ENCODE data around the gene ASB13.
A peak's percentile ranks its signal among the peaks of the same experiment; 100 is the strongest.

ASB13 gene

GRCh38 chr10:5614155-5614721 is 52.2 kb downstream of the ASB13 start:
- DNase-seq (ENCODE audit: low read depth in 1 of 2, low spot score in 1 of 2), result no peak
- in situ Hi-C loops (cut with HindIII; ENCODE audit: low pct_unique_long_range_greater_than_20kb, low sequenced_read_pairs), result no loop called here
- no peak for TF ChIP-seq JUND (IDR thresholded peaks at IDR 0.05; ENCODE audit: low read depth)

GRCh38 chr10:5613481-5614154 is 52.8 kb downstream of the ASB13 start:
- in situ Hi-C loops (cut with HindIII; ENCODE audit: low pct_unique_long_range_greater_than_20kb, low sequenced_read_pairs), result no loop called here
- no peak for DNase-seq (ENCODE audit: low read depth in 1 of 2, low spot score in 1 of 2)
- no peak for TF ChIP-seq JUND (IDR thresholded peaks at IDR 0.05; ENCODE audit: low read depth)

- DNase-seq (ENCODE audit: low read depth in 1 of 2, low spot score in 1 of 2), result no peak
- no peak for TF ChIP-seq JUND (IDR thresholded peaks at IDR 0.05; ENCODE audit: low read depth)
- in situ Hi-C loops (cut with HindIII; ENCODE audit: low pct_unique_long_range_greater_than_20kb, low sequenced_read_pairs), result no loop called here
Measured at GRCh38 chr10:5611899-5612680, 54.3 kb downstream of the ASB13 start.

- in situ Hi-C loops (cut with HindIII; ENCODE audit: low pct_unique_long_range_greater_than_20kb, low sequenced_read_pairs), result no loop called here
Measured at GRCh38 chr10:5609952-5610616, 56.3 kb downstream of the ASB13 start.

GRCh38 chr10:5608608-5609220 is 57.7 kb downstream of the ASB13 start:
- DNase-seq (ENCODE audit: low read depth in 1 of 2, low spot score in 1 of 2), result no peak
- in situ Hi-C loops (cut with HindIII; ENCODE audit: low pct_unique_long_range_greater_than_20kb, low sequenced_read_pairs), result no loop called here
- TF ChIP-seq JUND (IDR thresholded peaks at IDR 0.05; ENCODE audit: low read depth), result no peak

More at GRCh38 chr10:5609952-5610616, 56.3 kb downstream of the ASB13 start:
- TF ChIP-seq JUND (IDR thresholded peaks at IDR 0.05; ENCODE audit: low read depth), result no peak
- no peak for DNase-seq (ENCODE audit: low read depth in 1 of 2, low spot score in 1 of 2)

- TF ChIP-seq JUND (IDR thresholded peaks at IDR 0.05; ENCODE audit: low read depth), result no peak
- no peak for DNase-seq (ENCODE audit: low read depth in 1 of 2, low spot score in 1 of 2)
- in situ Hi-C loops (cut with HindIII; ENCODE audit: low pct_unique_long_range_greater_than_20kb, low sequenced_read_pairs), result no loop called here
Measured at GRCh38 chr10:5607594-5607993, 58.8 kb downstream of the ASB13 start.

GRCh38 chr10:5606864-5607263 is 59.5 kb downstream of the ASB13 start:
- DNase-seq (ENCODE audit: low read depth in 1 of 2, low spot score in 1 of 2), result peak in 1 of 2 experiments; percentile 37
- in situ Hi-C loops (cut with HindIII; ENCODE audit: low pct_unique_long_range_greater_than_20kb, low sequenced_read_pairs), result no loop called here
- TF ChIP-seq JUND (IDR thresholded peaks at IDR 0.05; ENCODE audit: low read depth), result no peak

GRCh38 chr10:5606321-5606720 is 60.1 kb downstream of the ASB13 start:
- in situ Hi-C loops (cut with HindIII; ENCODE audit: low pct_unique_long_range_greater_than_20kb, low sequenced_read_pairs), result no loop called here
- no peak for TF ChIP-seq JUND (IDR thresholded peaks at IDR 0.05; ENCODE audit: low read depth)
- DNase-seq (ENCODE audit: low read depth in 1 of 2, low spot score in 1 of 2), result no peak

- DNase-seq (ENCODE audit: low read depth in 1 of 2, low spot score in 1 of 2), result no peak
- TF ChIP-seq JUND (IDR thresholded peaks at IDR 0.05; ENCODE audit: low read depth), result no peak
- in situ Hi-C loops (cut with HindIII; ENCODE audit: low pct_unique_long_range_greater_than_20kb, low sequenced_read_pairs), result no loop called here
Measured at GRCh38 chr10:5604961-5605360, 61.4 kb downstream of the ASB13 start.

- in situ Hi-C loops (cut with HindIII; ENCODE audit: low pct_unique_long_range_greater_than_20kb, low sequenced_read_pairs), result no loop called here
- DNase-seq (ENCODE audit: low read depth in 1 of 2, low spot score in 1 of 2), result no peak
- no peak for TF ChIP-seq JUND (IDR thresholded peaks at IDR 0.05; ENCODE audit: low read depth)
Measured at GRCh38 chr10:5604236-5604925, 62.0 kb downstream of the ASB13 start.

- TF ChIP-seq JUND (IDR thresholded peaks at IDR 0.05; ENCODE audit: low read depth), result no peak
- no peak for DNase-seq (ENCODE audit: low read depth in 1 of 2, low spot score in 1 of 2)
- in situ Hi-C loops (cut with HindIII; ENCODE audit: low pct_unique_long_range_greater_than_20kb, low sequenced_read_pairs), result no loop called here
Measured at GRCh38 chr10:5603848-5604170, 62.6 kb downstream of the ASB13 start.

Measured in T47D (cell line).